HepG2 (cell line): ENCODE measurements around the gene EPHA2. TPM values are rescaled to one million over a fixed set of nuclear protein-coding genes. Genes with fewer than 3 reads are reported as not detected.

Source experiments
- ATAC-seq: fragments of 200-7000 bp; cut with Tn5 transposase; 3 replicates; pipeline ENCODE4 v1.9.1; 2020; ENCODE audit warnings: mild to moderate bottlenecking, moderate library complexity
- BruUV-seq: library from RNA; stranded (reverse); fragments of 400-500 nt; replicated peaks from 2 replicates; lab custom pipeline; 2021; lab: Mats Ljungman, UMichigan
- CTCF ChIA-PET: fragments of 300-600 bp; formaldehyde crosslinking; extraction: SDS; loops from one replicate; lab custom pipeline; 2021; ENCODE audit warnings: low total read pairs, inconsistent platforms, low intra/inter-chr PET ratio; lab: Yijun Ruan, JAX
- POLR2A ChIA-PET: fragments of 350-600 bp; sonication (Branson Sonifier 250); formaldehyde crosslinking; loops from one replicate; lab custom pipeline; 2020; ENCODE audit warnings: antibody characterized with exemption, inconsistent platforms; lab: Yijun Ruan, JAX
- DNase-seq: peaks from one replicate; pipeline ENCODE4 v3.0.0-alpha.2; 2015; ENCODE audit warnings: low spot score
- FAIRE-seq: peaks from 3 replicates; lab custom pipeline; 2011; peaks lifted over from hg19 to GRCh38; lab: Jason Lieb, UNC
- H2AFZ ChIP-seq: one replicate; pipeline ENCODE4 v1.6.1; 2011; ENCODE audit warnings: low read length, inconsistent platforms
- H3K27ac ChIP-seq: fragments of 300-600 bp; 3 replicates; pipeline ENCODE4 v1.8.0; 2011; ENCODE audit warnings: mixed run types, mild to moderate bottlenecking, mixed read lengths, low read length, inconsistent platforms; ENCODE audit not compliant: insufficient read depth; ENCODE audit errors: extremely low read length
- H3K27me3 ChIP-seq, 2 experiments: fragments of 200-600 bp in 1 of 2; 2 replicates in 1 of 2; 3 replicates in 1 of 2; pipeline versions ENCODE4 v1.6.0 to v1.8.0; 2011; ENCODE audit warnings: low read length in 2 of 2, mild to moderate bottlenecking in 2 of 2, moderate library complexity in 2 of 2, inconsistent platforms in 1 of 2; ENCODE audit not compliant: insufficient read depth in 2 of 2, control insufficient read depth in 1 of 2
- H3K36me3 ChIP-seq, 2 experiments: fragments of 200-600 bp in 1 of 2; replicated peaks in 1 of 2; 2 replicates in 1 of 2; 3 replicates in 1 of 2; pipeline versions ENCODE4 v1.5.1 to v1.8.0; 2011; ENCODE audit warnings: low read length in 2 of 2, inconsistent platforms in 1 of 2; ENCODE audit not compliant: insufficient read depth in 2 of 2, control insufficient read depth in 1 of 2
- H3K4me1 ChIP-seq: 2 replicates; pipeline ENCODE4 v1.5.1; 2012; ENCODE audit warnings: low read length, inconsistent platforms; ENCODE audit not compliant: insufficient read depth
- H3K4me2 ChIP-seq: 2 replicates; pipeline ENCODE4 v1.6.0; 2011; ENCODE audit warnings: low read depth, low read length, inconsistent platforms
- H3K4me3 ChIP-seq, 3 experiments: fragments of 200-600 bp in 1 of 3; sonication (generic), shearing (Covaris generic) in 1 of 3; replicated peaks in 1 of 3; 2 replicates each; pipeline ENCODE4 v1.5.1; 2011 to 2016; ENCODE audit warnings: low read length in 3 of 3, inconsistent platforms in 2 of 3, low read depth in 2 of 3, mild to moderate bottlenecking in 2 of 3, control low read depth in 1 of 3, mixed read lengths in 1 of 3; ENCODE audit not compliant: insufficient read depth in 1 of 3
- H3K79me2 ChIP-seq: one replicate; pipeline ENCODE4 v1.6.1; 2011; ENCODE audit warnings: low read length, inconsistent platforms; ENCODE audit not compliant: insufficient read depth
- H3K9ac ChIP-seq: 2 replicates; pipeline ENCODE4 v1.6.0; 2011; ENCODE audit warnings: mild to moderate bottlenecking, low read depth, low read length, inconsistent platforms; ENCODE audit not compliant: insufficient read depth
- H3K9me3 ChIP-seq: 2 replicates; pipeline ENCODE4 v1.5.1; 2012; ENCODE audit warnings: mild to moderate bottlenecking, low read length
- H4K20me1 ChIP-seq: 2 replicates; pipeline ENCODE4 v1.6.0; 2011; ENCODE audit warnings: inconsistent platforms, mild to moderate bottlenecking, low read length, moderate library complexity; ENCODE audit not compliant: insufficient read depth
- RARA ChIP-seq: IDR thresholded peaks from 2 replicates; pipeline ENCODE4 v1.6.1; 2016; ENCODE audit warnings: missing genetic modification reagents, missing compliant biosample characterization
- RXRA ChIP-seq: sonication (generic); formaldehyde crosslinking; IDR thresholded peaks from 2 replicates; pipeline ENCODE4 v1.5.1; 2020; ENCODE audit warnings: missing genetic modification reagents
- ZFX ChIP-seq: sonication (generic); formaldehyde crosslinking; IDR thresholded peaks from 2 replicates; pipeline ENCODE4 v1.4.0; 2020; ENCODE audit warnings: mild to moderate bottlenecking, low read depth, missing genetic modification reagents, moderate library complexity
- ZNF274 ChIP-seq: sonication (generic); formaldehyde crosslinking; IDR thresholded peaks from 2 replicates; pipeline ENCODE4 v1.5.1; 2020; ENCODE audit warnings: mild to moderate bottlenecking, missing genetic modification reagents
- ZSCAN22 ChIP-seq: sonication (generic); formaldehyde crosslinking; IDR thresholded peaks from 2 replicates; pipeline ENCODE4 v1.4.0; 2020; ENCODE audit warnings: mild to moderate bottlenecking, missing genetic modification reagents
- WGBS: methylation state at CpG from one replicate; pipeline ENCODE4 v1.1.6; 2017; ENCODE audit warnings: low lambda C conversion rate; 5-methylcytosine and 5-hydroxymethylcytosine counted together
- in situ Hi-C: cut with HindIII; loops from 2 replicates; pipeline ENCODE4 v1.10.0; 2017; ENCODE audit warnings: low pct_unique_long_range_greater_than_20kb; ENCODE audit not compliant: extremely low pct_ligation_motif_present
- intact Hi-C: fragments of 100-400 bp; cut with micrococcal nuclease; formaldehyde crosslinking; loops from one replicate; pipeline ENCODE4 v1.10.0; 2022; ENCODE audit not compliant: unreplicated experiment
- polyA plus RNA-seq, 8 experiments: library from polyadenylated mRNA; depleted of rRNA in 3 of 8; stranded (reverse) in 7 of 8; unstranded in 1 of 8; fragments of >200 nt; fragmentation: Illumina TruSeq in 4 of 8; extraction: Trizol in 4 of 8; gene quantifications; 2 replicates each; pipeline versions ENCODE4 v1.2.1 to v1.2.3, GENCODE V29; 2011 to 2016; ENCODE audit warnings: low read depth in 4 of 8, missing spikeins in 1 of 8, mixed read lengths in 1 of 8; ENCODE audit not compliant: insufficient read depth in 1 of 8
- total RNA-seq, 5 experiments: library from RNA; depleted of rRNA; stranded (reverse); fragments of >200 nt; fragmentation: Illumina TruSeq; extraction: Trizol; gene quantifications; 2 replicates each; pipeline ENCODE4 v1.2.3, GENCODE V29; 2016; ENCODE audit warnings: low read depth in 1 of 5
- TF ChIP-seq, protein P1 (sequence below): sonication (generic); formaldehyde crosslinking; IDR thresholded peaks from 2 replicates; pipeline ENCODE4 v1.5.0; 2020; ENCODE audit warnings: mild to moderate bottlenecking, missing genetic modification reagents
- TF ChIP-seq, protein P2 (sequence below): sonication (generic); formaldehyde crosslinking; IDR thresholded peaks from 2 replicates; pipeline ENCODE4 v1.5.0; 2020; ENCODE audit warnings: mild to moderate bottlenecking, missing genetic modification reagents, borderline replicate concordance
- TF ChIP-seq, protein P3 (sequence below): sonication (generic); formaldehyde crosslinking; IDR thresholded peaks from 2 replicates; pipeline ENCODE4 v1.5.1; 2020; ENCODE audit warnings: mild to moderate bottlenecking, missing genetic modification reagents, borderline replicate concordance

EPHA2 gene
- total and polyA plus RNA-seq, 2 of the 13 experiments (the other 11 are each of a cell fraction or from before 2014, with no cell fraction given) = 33.6 to 53.6 TPM

DNA sequence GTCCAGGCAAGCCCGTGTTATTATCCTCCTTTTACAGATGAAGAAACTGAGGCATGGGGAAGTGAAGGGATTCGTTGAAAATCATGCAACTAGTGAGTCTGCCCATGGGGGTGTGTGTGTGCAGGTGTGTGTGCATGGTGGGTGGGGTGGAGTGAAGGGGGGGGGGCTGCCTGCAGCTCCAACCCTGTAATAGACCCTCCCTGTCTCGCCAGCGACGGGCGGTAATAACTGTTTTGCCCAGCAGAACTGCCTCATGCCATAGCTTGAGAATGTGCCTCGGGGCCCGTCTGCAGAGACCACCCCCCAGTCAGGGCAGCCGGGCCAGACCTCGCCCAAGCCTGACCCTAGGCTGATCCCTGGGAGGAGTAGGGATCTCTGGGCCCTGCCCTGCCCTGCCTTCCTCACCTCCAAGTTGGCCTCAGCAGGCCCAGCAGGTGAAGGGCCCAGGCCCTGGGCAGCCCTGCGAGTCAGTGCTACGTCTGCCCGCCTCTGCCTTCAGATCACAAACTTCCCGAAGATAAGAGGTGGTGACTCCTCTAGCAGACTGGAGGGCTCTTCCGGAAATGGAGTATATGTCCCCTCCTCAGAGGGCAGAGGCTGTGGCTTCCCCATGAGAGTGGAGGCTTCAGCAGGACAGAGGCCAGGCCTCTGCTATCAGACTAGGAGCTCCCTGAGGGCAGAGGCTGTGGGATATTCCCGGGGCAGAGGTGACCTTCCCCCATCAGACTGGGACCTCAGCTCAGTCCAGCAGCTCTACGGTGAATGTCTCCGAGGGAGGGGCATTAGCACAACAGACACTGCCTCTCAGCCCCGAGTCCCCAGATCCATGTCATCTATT lies 15.7 kb upstream of the EPHA2 start:
- peaks cover 7 to 17% of the 10 kb centered on the region in 2 experiments; a peak in 3 of 5 replicates for H3K27me3 ChIP-seq
- H2AFZ ChIP-seq = no peak overlapping the region
- in situ Hi-C loops (no loop called here), intact Hi-C loops (no loop called here)
- H3K9me3 ChIP-seq = no peaks in the 10 kb centered on the region
- 71% methylated on average over 5 of the region's 19 CpGs for whole genome bisulfite sequencing
- ChIA-PET POLR2A (interaction anchor here (0.8 to 1.6 kb wide), 2 partner anchors 10 to 16 kb away, joined by 3 to 6 read pairs; partner anchors contain the start of gene EPHA2), CTCF (no interaction called here)
- no peak overlapping the region for H3K27ac ChIP-seq
- H3K9ac ChIP-seq = peak overlapping the region; percentile 32; the same call in 1 of the 2 replicates
- BruUV-seq = no TSS peak
- H3K36me3 ChIP-seq = no peaks in the 10 kb centered on the region
- H3K4me3 ChIP-seq = peak overlapping the region in 1 of 3 experiments; percentile 53; a peak in 1 of 6 replicates
- ATAC-seq (peak; percentile 6; the same call in 2 of the 3 replicates), DNase-seq (no peak), FAIRE-seq (no peak)
- peaks cover 90% of the 10 kb centered on the region for H3K4me1 ChIP-seq
- no peaks in the 10 kb centered on the region for H4K20me1 ChIP-seq
- H3K4me2 ChIP-seq = peak overlapping the region; percentile 75
- no peaks in the 10 kb centered on the region for H3K79me2 ChIP-seq
- TF ChIP-seq, protein P1, sequence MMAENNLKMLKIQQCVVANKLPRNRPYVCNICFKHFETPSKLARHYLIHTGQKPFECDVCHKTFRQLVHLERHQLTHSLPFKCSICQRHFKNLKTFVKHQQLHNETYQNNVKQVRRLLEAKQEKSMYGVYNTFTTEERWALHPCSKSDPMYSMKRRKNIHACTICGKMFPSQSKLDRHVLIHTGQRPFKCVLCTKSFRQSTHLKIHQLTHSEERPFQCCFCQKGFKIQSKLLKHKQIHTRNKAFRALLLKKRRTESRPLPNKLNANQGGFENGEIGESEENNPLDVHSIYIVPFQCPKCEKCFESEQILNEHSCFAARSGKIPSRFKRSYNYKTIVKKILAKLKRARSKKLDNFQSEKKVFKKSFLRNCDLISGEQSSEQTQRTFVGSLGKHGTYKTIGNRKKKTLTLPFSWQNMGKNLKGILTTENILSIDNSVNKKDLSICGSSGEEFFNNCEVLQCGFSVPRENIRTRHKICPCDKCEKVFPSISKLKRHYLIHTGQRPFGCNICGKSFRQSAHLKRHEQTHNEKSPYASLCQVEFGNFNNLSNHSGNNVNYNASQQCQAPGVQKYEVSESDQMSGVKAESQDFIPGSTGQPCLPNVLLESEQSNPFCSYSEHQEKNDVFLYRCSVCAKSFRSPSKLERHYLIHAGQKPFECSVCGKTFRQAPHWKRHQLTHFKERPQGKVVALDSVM = peak; percentile 92
- TF ChIP-seq RARA (CRISPR knock-in tag) (0 out of 2 replicates have a peak, but pooled peaks have one; percentile 2), ZFX (CRISPR knock-in tag) (peak; percentile 56), ZSCAN22 (peak; percentile 99), ZNF274 (CRISPR knock-in tag) (0 out of 2 replicates have a peak, but pooled peaks have one; percentile 11), RXRA (0 out of 2 replicates have a peak, but pooled peaks have one; percentile 27)
- TF ChIP-seq, protein P2, sequence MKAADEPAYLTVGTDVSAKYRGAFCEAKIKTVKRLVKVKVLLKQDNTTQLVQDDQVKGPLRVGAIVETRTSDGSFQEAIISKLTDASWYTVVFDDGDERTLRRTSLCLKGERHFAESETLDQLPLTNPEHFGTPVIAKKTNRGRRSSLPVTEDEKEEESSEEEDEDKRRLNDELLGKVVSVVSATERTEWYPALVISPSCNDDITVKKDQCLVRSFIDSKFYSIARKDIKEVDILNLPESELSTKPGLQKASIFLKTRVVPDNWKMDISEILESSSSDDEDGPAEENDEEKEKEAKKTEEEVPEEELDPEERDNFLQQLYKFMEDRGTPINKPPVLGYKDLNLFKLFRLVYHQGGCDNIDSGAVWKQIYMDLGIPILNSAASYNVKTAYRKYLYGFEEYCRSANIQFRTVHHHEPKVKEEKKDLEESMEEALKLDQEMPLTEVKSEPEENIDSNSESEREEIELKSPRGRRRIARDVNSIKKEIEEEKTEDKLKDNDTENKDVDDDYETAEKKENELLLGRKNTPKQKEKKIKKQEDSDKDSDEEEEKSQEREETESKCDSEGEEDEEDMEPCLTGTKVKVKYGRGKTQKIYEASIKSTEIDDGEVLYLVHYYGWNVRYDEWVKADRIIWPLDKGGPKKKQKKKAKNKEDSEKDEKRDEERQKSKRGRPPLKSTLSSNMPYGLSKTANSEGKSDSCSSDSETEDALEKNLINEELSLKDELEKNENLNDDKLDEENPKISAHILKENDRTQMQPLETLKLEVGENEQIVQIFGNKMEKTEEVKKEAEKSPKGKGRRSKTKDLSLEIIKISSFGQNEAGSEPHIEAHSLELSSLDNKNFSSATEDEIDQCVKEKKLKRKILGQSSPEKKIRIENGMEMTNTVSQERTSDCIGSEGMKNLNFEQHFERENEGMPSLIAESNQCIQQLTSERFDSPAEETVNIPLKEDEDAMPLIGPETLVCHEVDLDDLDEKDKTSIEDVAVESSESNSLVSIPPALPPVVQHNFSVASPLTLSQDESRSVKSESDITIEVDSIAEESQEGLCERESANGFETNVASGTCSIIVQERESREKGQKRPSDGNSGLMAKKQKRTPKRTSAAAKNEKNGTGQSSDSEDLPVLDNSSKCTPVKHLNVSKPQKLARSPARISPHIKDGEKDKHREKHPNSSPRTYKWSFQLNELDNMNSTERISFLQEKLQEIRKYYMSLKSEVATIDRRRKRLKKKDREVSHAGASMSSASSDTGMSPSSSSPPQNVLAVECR (CRISPR knock-in tag) = peak; percentile 33; the same call in 1 of the 2 replicates
- TF ChIP-seq, protein P3, sequence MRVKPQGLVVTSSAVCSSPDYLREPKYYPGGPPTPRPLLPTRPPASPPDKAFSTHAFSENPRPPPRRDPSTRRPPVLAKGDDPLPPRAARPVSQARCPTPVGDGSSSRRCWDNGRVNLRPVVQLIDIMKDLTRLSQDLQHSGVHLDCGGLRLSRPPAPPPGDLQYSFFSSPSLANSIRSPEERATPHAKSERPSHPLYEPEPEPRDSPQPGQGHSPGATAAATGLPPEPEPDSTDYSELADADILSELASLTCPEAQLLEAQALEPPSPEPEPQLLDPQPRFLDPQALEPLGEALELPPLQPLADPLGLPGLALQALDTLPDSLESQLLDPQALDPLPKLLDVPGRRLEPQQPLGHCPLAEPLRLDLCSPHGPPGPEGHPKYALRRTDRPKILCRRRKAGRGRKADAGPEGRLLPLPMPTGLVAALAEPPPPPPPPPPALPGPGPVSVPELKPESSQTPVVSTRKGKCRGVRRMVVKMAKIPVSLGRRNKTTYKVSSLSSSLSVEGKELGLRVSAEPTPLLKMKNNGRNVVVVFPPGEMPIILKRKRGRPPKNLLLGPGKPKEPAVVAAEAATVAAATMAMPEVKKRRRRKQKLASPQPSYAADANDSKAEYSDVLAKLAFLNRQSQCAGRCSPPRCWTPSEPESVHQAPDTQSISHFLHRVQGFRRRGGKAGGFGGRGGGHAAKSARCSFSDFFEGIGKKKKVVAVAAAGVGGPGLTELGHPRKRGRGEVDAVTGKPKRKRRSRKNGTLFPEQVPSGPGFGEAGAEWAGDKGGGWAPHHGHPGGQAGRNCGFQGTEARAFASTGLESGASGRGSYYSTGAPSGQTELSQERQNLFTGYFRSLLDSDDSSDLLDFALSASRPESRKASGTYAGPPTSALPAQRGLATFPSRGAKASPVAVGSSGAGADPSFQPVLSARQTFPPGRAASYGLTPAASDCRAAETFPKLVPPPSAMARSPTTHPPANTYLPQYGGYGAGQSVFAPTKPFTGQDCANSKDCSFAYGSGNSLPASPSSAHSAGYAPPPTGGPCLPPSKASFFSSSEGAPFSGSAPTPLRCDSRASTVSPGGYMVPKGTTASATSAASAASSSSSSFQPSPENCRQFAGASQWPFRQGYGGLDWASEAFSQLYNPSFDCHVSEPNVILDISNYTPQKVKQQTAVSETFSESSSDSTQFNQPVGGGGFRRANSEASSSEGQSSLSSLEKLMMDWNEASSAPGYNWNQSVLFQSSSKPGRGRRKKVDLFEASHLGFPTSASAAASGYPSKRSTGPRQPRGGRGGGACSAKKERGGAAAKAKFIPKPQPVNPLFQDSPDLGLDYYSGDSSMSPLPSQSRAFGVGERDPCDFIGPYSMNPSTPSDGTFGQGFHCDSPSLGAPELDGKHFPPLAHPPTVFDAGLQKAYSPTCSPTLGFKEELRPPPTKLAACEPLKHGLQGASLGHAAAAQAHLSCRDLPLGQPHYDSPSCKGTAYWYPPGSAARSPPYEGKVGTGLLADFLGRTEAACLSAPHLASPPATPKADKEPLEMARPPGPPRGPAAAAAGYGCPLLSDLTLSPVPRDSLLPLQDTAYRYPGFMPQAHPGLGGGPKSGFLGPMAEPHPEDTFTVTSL (CRISPR knock-in tag) = 0 out of 2 replicates have a peak, but pooled peaks have one; percentile 36
